Measurements from ENCODE around the gene ZNF512. TPM values are rescaled to one million over a fixed set of nuclear protein-coding genes. Genes with fewer than 3 reads are reported as not detected.

Gene ZNF512
- total RNA-seq, 1 experiment from 2014 or later: 38.9 TPM

- POLR2A ChIA-PET: interaction anchor here (0.6 kb wide), 1 partner anchor 208 kb away, joined by 3 read pairs; no protein-coding TSS in a partner anchor
These were observed 55.9 kb downstream of the ZNF512 start for GRCh38 chr2:27638709-27639108.

GRCh38 chr2:27640722-27641245, 57.9 kb downstream of the ZNF512 start:
- H3K36me3 ChIP-seq (ENCODE audit: control insufficient read depth, insufficient read depth, low read length): peaks cover 4% of the 10 kb centered on the region; the same call in 1 of the 2 replicates
- H3K27me3 Mint-ChIP-seq (ENCODE audit: insufficient read depth, unreplicated experiment): no peaks in the 10 kb centered on the region
- no peak overlapping the region for H3K27ac Mint-ChIP-seq (ENCODE audit: unreplicated experiment)
- peaks cover 12% of the 10 kb centered on the region for H3K4me1 ChIP-seq
- TF ChIP-seq CTCF (IDR thresholded peaks at IDR 0.05; ENCODE audit: insufficient read depth in 1 of 2, low read depth in 1 of 2, low read length in 1 of 2, severe bottlenecking in 1 of 2, unreplicated experiment in 1 of 2): no peak
- DNase-seq: no peak
- H3K4me1 Mint-ChIP-seq (ENCODE audit: low read depth, unreplicated experiment): peaks cover 8% of the 10 kb centered on the region
- intact Hi-C loops (cut with micrococcal nuclease; ENCODE audit: unreplicated experiment): no loop called here
- no peak overlapping the region for H3K4me3 Mint-ChIP-seq (ENCODE audit: unreplicated experiment)
- no peaks in the 10 kb centered on the region for H3K9me3 ChIP-seq
- no peaks in the 10 kb centered on the region for H3K27me3 ChIP-seq (replicated peaks; ENCODE audit: control insufficient read depth, insufficient read depth, low read length)
- no TSS peak for BruUV-seq (replicated peaks)
- no peak overlapping the region for H3K4me3 ChIP-seq (ENCODE audit: low read depth, low read length)
- H3K9me3 Mint-ChIP-seq (ENCODE audit: unreplicated experiment): no peaks in the 10 kb centered on the region
- POLR2A ChIA-PET: no interaction called here
- CTCF ChIA-PET: interaction anchor here (0.7 to 1.4 kb wide), 2 partner anchors 12 to 23 kb away, joined by 4 to 5 read pairs; partner anchors contain the start of genes CCDC121, GPN1 and SLC4A1AP
- peaks cover 60% of the 10 kb centered on the region for H3K36me3 Mint-ChIP-seq (ENCODE audit: insufficient read depth, unreplicated experiment)

More at GRCh38 chr2:27638709-27639108, 55.9 kb downstream of the ZNF512 start:
- peaks cover 8% of the 10 kb centered on the region for H3K4me1 Mint-ChIP-seq (ENCODE audit: low read depth, unreplicated experiment)
- peaks cover 64% of the 10 kb centered on the region for H3K36me3 Mint-ChIP-seq (ENCODE audit: insufficient read depth, unreplicated experiment)
- no peak overlapping the region for H3K27ac Mint-ChIP-seq (ENCODE audit: unreplicated experiment)
- Histone ChIP-seq H3K27me3 (replicated peaks; ENCODE audit: control insufficient read depth, insufficient read depth, low read length) (no peaks in the 10 kb centered on the region), H3K36me3 (ENCODE audit: control insufficient read depth, insufficient read depth, low read length) (peaks cover 4% of the 10 kb centered on the region; the same call in 1 of the 2 replicates), H3K9me3 (no peaks in the 10 kb centered on the region), H3K4me1 (peaks cover 12% of the 10 kb centered on the region), H3K4me3 (ENCODE audit: low read depth, low read length) (no peak overlapping the region)
- H3K9me3 Mint-ChIP-seq (ENCODE audit: unreplicated experiment): no peaks in the 10 kb centered on the region
- TF ChIP-seq CTCF (IDR thresholded peaks at IDR 0.05; ENCODE audit: insufficient read depth in 1 of 2, low read depth in 1 of 2, low read length in 1 of 2, severe bottlenecking in 1 of 2, unreplicated experiment in 1 of 2): no peak
- CTCF ChIA-PET: interaction anchor here (0.6 kb wide), 1 partner anchor 549 kb away, joined by 6 read pairs; no protein-coding TSS in a partner anchor
- no peak overlapping the region for H3K4me3 Mint-ChIP-seq (ENCODE audit: unreplicated experiment)
- no peaks in the 10 kb centered on the region for H3K27me3 Mint-ChIP-seq (ENCODE audit: insufficient read depth, unreplicated experiment)
- no TSS peak for BruUV-seq (replicated peaks)
- intact Hi-C loops (cut with micrococcal nuclease; ENCODE audit: unreplicated experiment): no loop called here
- no peak for DNase-seq

GRCh38 chr2:27645197-27645596, 62.4 kb downstream of the ZNF512 start:
- Mint-ChIP-seq H3K4me1 (ENCODE audit: low read depth, unreplicated experiment) (peaks cover 8% of the 10 kb centered on the region), H3K9me3 (ENCODE audit: unreplicated experiment) (no peaks in the 10 kb centered on the region), H3K27me3 (ENCODE audit: insufficient read depth, unreplicated experiment) (no peaks in the 10 kb centered on the region), H3K4me3 (ENCODE audit: unreplicated experiment) (no peak overlapping the region), H3K27ac (ENCODE audit: unreplicated experiment) (no peak overlapping the region), H3K36me3 (ENCODE audit: insufficient read depth, unreplicated experiment) (peaks cover 76% of the 10 kb centered on the region)
- Histone ChIP-seq H3K9me3 (no peaks in the 10 kb centered on the region), H3K4me1 (peaks cover 10% of the 10 kb centered on the region), H3K36me3 (ENCODE audit: control insufficient read depth, insufficient read depth, low read length) (peaks cover 4% of the 10 kb centered on the region; the same call in 1 of the 2 replicates), H3K27me3 (replicated peaks; ENCODE audit: control insufficient read depth, insufficient read depth, low read length) (no peaks in the 10 kb centered on the region), H3K4me3 (ENCODE audit: low read depth, low read length) (no peak overlapping the region)
- TF ChIP-seq CTCF (IDR thresholded peaks at IDR 0.05; ENCODE audit: insufficient read depth in 1 of 2, low read depth in 1 of 2, low read length in 1 of 2, severe bottlenecking in 1 of 2, unreplicated experiment in 1 of 2): no peak
- POLR2A ChIA-PET: no interaction called here
- no TSS peak for BruUV-seq (replicated peaks)
- no peak for DNase-seq
- CTCF ChIA-PET: no interaction called here
- intact Hi-C loops (cut with micrococcal nuclease; ENCODE audit: unreplicated experiment): no loop called here

All from Caco-2 (cell line).